GM10248 (cell line): ENCODE measurements around the gene LIMD2.
"Not testable (repeated sequence)": the region's sequence is repeated elsewhere in the genome, so short reads cannot be mapped to it uniquely, and the experiment has no call there.

Experiments
- CTCF ChIA-PET: fragments of 300-600 bp; sonication (Branson Sonifier 250); formaldehyde crosslinking; extraction: SDS; loops from one replicate; lab custom pipeline; 2021; ENCODE audit warnings: antibody characterized with exemption; lab: Yijun Ruan, JAX
- POLR2A ChIA-PET: fragments of 350-650 bp; sonication (Branson Sonifier 250); formaldehyde crosslinking; extraction: SDS; loops from one replicate; lab custom pipeline; 2020; ENCODE audit warnings: antibody characterized with exemption; lab: Yijun Ruan, JAX
- DNase-seq: peaks from one replicate; pipeline ENCODE4 v3.0.0; 2012; ENCODE audit errors: extremely low spot score
- CTCF ChIP-seq: IDR thresholded peaks from 2 replicates; pipeline ENCODE4 v1.5.1; 2012; ENCODE audit warnings: mild to moderate bottlenecking, low read depth; ENCODE audit errors: extremely low read depth, missing control alignments, control extremely low read depth

The LIMD2 gene

GRCh38 chr17:63722403-63722802, 22.5 kb upstream of the LIMD2 start:
- no peak for DNase-seq
- ChIA-PET POLR2A (interaction anchor here (1.1 kb wide), 1 partner anchor 51 kb away, joined by 4 read pairs; the partner anchor contains the start of genes CCDC47 and DDX42), CTCF (interaction anchor here (0.7 to 4.1 kb wide), 5 partner anchors 12 to 143 kb away, joined by 3 to 13 read pairs (median 5); no protein-coding TSS in a partner anchor)
- TF ChIP-seq CTCF = no peak

DNA sequence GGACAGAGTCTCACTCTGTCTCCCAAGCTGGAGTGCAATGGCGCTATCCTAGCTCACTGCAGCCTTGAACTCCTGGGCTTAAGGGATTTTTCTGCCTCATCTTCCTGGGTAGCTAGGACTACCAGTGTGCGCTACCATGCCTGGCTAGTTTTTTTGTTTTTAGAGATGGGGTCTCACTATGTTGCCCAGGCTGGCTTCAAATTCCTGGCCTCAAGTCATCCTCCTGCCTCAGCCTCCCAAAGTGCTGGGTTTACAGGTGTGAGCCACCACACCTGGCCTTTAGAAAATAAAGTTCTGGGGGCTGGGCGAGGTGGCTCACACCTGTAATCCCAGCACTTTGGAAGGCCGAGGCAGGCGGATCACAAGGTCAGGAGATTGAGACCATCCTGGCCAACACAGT, 20.3 kb upstream of the LIMD2 start:
- POLR2A ChIA-PET = interaction anchor here (0.6 to 0.7 kb wide), 2 partner anchors 13 to 26 kb away, joined by 4 to 7 read pairs; no protein-coding TSS in a partner anchor
- not testable (repeated sequence) for DNase-seq
- CTCF ChIA-PET = interaction anchor here (4.1 kb wide), 1 partner anchor 10 kb away, joined by 13 read pairs; no protein-coding TSS in a partner anchor

DNA sequence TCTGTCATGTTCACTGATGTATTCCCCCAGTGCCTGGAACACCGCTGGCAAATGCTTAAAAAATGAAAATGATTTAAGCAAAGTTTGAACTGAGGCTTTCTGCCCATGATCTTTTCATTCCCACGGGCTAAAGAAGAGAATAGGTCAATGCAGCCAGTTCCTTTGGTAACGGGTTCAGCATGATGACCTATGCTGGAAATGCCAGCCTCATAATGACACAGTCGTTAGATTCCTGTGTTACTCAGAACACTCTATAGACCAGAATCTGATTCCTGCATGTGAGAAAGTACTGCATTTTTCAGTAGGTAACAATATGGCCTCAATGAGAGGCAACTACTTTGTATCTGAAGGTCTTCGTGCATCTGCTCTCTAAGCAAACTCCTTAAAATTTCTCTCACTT, 19.1 kb upstream of the LIMD2 start:
- no peak for DNase-seq
- TF ChIP-seq CTCF = no peak
- ChIA-PET CTCF (interaction anchor here (1.0 to 4.1 kb wide), 3 partner anchors 9 to 17 kb away, joined by 3 to 13 read pairs (median 4); no protein-coding TSS in a partner anchor), POLR2A (interaction anchor here (0.6 to 0.9 kb wide), 2 partner anchors 12 to 54 kb away, joined by 3 read pairs; partner anchors contain the start of gene CCDC47)

DNA sequence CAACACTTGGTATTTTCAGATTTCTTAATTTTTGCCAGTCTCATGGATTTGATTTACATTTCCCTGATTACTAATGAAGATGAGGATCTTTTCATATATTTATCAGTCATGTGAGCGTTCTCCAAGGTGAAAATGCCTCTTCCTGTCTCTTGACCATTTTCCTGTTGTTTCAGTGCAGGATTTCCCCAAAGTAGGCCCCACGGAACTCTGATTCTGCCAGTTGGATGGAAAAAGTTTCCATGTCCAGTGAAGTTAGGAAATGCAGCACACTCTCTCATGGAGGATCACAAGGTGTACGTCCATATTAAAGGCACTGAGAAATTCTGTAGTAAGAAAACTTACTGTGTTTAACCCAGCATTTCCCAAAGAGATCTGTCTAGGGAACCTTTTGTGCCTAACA, 16.5 kb upstream of the LIMD2 start:
- CTCF ChIA-PET = interaction anchor here (1.0 kb wide), 1 partner anchor 15 kb away, joined by 3 read pairs; no protein-coding TSS in a partner anchor
- no peak for TF ChIP-seq CTCF
- DNase-seq = no peak
- POLR2A ChIA-PET = no interaction called here

GRCh38 chr17:63714550-63715277, 14.8 kb upstream of the LIMD2 start:
- no peak for TF ChIP-seq CTCF
- CTCF ChIA-PET = interaction anchor here (1.3 to 1.5 kb wide), 3 partner anchors 9 to 24 kb away, joined by 3 to 5 read pairs (median 5); no protein-coding TSS in a partner anchor
- POLR2A ChIA-PET = interaction anchor here (1.2 kb wide), 1 partner anchor 14 kb away, joined by 3 read pairs; the partner anchor contains the start of gene LIMD2
- no peak for DNase-seq

DNA sequence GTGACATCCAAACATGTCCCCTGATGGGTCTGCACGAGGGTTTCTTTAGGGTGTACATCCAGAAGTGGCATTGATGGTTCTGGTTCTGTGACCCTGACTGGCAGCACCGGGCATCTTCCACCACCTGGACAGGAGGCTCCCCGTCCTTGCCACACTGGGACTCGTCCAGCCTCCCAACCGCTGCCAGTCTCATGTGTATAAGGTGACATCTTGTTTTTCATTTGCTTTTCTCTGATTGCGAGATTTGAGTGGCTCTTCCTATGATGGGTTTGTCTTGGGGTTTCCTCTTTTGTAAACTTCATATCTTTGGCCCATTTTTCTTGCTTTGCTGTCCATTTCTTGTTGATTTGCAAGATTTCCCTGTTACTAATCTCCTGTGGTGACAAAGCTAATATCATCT, 9.2 kb upstream of the LIMD2 start:
- ChIA-PET CTCF (interaction anchor here (1.8 to 3.2 kb wide), 4 partner anchors 9 to 283 kb away, joined by 4 to 15 read pairs (median 10); no protein-coding TSS in a partner anchor), POLR2A (no interaction called here)
- no peak for DNase-seq
- TF ChIP-seq CTCF = no peak
